ENCODE measurements around the gene SNX15.

DNA sequence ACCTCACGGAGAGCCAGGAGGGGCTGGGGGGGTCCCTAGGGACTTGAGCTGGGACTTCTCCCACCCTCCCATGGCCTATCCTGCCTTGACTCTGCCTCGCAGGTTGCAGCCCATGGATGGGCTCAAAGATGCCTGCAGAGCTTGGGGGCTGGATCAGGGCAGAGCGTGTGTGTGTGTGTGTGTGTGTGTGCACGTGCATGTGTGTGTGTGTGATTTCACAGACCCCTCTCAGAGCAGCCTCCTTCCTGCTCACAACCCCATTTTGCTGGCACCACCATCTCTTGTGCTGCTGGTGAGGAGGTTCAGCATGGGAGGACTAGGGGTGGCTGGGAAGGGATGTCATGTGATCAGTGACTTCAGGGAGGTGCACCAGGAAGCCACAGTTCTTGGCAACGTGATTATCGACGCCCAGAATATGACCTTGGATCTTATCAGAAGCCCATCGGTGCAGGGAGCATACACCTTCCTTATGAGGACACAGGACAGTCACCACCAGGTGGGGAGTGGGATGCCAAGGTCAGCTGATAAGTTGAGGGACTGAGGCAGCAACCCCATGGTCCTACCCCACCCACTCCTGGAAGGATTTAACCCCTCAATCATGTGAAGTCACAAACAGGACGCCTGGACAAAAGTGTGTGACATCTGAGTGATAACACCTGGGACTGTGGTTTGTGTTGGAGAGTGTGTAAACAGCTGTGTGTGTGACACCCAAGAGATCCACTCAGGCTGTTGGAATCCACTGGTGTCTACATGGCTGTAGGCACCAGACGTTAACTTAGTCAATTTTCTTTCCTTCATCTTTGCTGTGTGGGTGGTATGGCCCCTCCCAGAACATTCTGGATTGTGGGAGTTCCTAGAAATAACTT lies 33.0 kb downstream of the SNX15 start:
- TF ChIP-seq EZH2 (IDR thresholded peaks at IDR 0.05; ENCODE audit: borderline replicate concordance, low read length): no peak
- TF ChIP-seq, protein P1, sequence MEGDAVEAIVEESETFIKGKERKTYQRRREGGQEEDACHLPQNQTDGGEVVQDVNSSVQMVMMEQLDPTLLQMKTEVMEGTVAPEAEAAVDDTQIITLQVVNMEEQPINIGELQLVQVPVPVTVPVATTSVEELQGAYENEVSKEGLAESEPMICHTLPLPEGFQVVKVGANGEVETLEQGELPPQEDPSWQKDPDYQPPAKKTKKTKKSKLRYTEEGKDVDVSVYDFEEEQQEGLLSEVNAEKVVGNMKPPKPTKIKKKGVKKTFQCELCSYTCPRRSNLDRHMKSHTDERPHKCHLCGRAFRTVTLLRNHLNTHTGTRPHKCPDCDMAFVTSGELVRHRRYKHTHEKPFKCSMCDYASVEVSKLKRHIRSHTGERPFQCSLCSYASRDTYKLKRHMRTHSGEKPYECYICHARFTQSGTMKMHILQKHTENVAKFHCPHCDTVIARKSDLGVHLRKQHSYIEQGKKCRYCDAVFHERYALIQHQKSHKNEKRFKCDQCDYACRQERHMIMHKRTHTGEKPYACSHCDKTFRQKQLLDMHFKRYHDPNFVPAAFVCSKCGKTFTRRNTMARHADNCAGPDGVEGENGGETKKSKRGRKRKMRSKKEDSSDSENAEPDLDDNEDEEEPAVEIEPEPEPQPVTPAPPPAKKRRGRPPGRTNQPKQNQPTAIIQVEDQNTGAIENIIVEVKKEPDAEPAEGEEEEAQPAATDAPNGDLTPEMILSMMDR (IDR thresholded peaks at IDR 0.05; ENCODE audit: low read length): no peak

Data from OCI-LY1 (cell line).